Colonic mucosa (tissue), 4 donors: Measurements from ENCODE around the gene DNAH17. TPM values are rescaled to one million over a fixed set of nuclear protein-coding genes. Genes with fewer than 3 reads are reported as not detected.
"Not testable (repeated sequence)": the region's sequence is repeated elsewhere in the genome, so short reads cannot be mapped to it uniquely, and the experiment has no call there.

Experiments
- DNase-seq: peaks from one replicate; pipeline ENCODE4 v3.0.0-alpha.2; 2020
- H3K27ac ChIP-seq: fragments of 200-600 bp; one replicate; pipeline ENCODE4 v1.8.0; 2021
- H3K27me3 ChIP-seq: fragments of 200-600 bp; one replicate; pipeline ENCODE4 v1.8.0; 2021
- H3K36me3 ChIP-seq: fragments of 200-600 bp; one replicate; pipeline ENCODE4 v1.8.0; 2021
- H3K4me1 ChIP-seq: fragments of 200-600 bp; one replicate; pipeline ENCODE4 v1.8.0; 2021; ENCODE audit warnings: mild to moderate bottlenecking
- H3K4me3 ChIP-seq: fragments of 200-600 bp; one replicate; pipeline ENCODE4 v1.8.0; 2021
- H3K9ac ChIP-seq, 2 donors: one replicate each; pipeline ENCODE4 v1.7.0; 2013; ENCODE audit warnings: control low read depth in 2 of 2, low read depth in 2 of 2, low read length in 2 of 2
- H3K9me3 ChIP-seq: fragments of 200-600 bp; one replicate; pipeline ENCODE4 v1.8.0; 2021
- intact Hi-C: fragments of 100-400 bp; cut with DNase I; formaldehyde crosslinking; loops from one replicate; pipeline ENCODE4 v1.14.1; 2022
- total RNA-seq, 2 donors: library from RNA; stranded (reverse); fragmentation: NEBNext Ultra II Directional in 1 of 2; extraction: Animal tissue kit (Norgen Biotek cat#: 25700) in 1 of 2; gene quantifications; one replicate each; pipeline ENCODE4 v1.2.1, GENCODE V29; 2021
- TF ChIP-seq, protein P1 (sequence below): fragments of 200-600 bp; IDR thresholded peaks from one replicate; pipeline ENCODE4 v1.8.0; 2022; ENCODE audit warnings: antibody characterized with exemption, mild to moderate bottlenecking
- donor health status: healthy.
- donor health status: DM: no; HTN: no; CAD: no.
- donor health status: DM: no; HTN: no; CAD: no.

The DNAH17 gene
- total RNA-seq, 2 donors from 2014 or later, result 0.05 to 0.19 TPM

GRCh38 chr17:78466786-78467715 is 110.1 kb downstream of the DNAH17 start:
- no peaks in the 10 kb centered on the region for H3K27me3 ChIP-seq
- H3K36me3 ChIP-seq, result no peaks in the 10 kb centered on the region
- intact Hi-C loops, result no loop called here
- no peak overlapping the region for H3K27ac ChIP-seq
- no peaks in the 10 kb centered on the region for H3K4me1 ChIP-seq
- H3K4me3 ChIP-seq, result no peak overlapping the region
- no peak for DNase-seq
- no peaks in the 10 kb centered on the region for H3K9me3 ChIP-seq
- H3K9ac ChIP-seq, result no peak overlapping the region
- TF ChIP-seq, protein P1, sequence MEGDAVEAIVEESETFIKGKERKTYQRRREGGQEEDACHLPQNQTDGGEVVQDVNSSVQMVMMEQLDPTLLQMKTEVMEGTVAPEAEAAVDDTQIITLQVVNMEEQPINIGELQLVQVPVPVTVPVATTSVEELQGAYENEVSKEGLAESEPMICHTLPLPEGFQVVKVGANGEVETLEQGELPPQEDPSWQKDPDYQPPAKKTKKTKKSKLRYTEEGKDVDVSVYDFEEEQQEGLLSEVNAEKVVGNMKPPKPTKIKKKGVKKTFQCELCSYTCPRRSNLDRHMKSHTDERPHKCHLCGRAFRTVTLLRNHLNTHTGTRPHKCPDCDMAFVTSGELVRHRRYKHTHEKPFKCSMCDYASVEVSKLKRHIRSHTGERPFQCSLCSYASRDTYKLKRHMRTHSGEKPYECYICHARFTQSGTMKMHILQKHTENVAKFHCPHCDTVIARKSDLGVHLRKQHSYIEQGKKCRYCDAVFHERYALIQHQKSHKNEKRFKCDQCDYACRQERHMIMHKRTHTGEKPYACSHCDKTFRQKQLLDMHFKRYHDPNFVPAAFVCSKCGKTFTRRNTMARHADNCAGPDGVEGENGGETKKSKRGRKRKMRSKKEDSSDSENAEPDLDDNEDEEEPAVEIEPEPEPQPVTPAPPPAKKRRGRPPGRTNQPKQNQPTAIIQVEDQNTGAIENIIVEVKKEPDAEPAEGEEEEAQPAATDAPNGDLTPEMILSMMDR, result no peak

DNA sequence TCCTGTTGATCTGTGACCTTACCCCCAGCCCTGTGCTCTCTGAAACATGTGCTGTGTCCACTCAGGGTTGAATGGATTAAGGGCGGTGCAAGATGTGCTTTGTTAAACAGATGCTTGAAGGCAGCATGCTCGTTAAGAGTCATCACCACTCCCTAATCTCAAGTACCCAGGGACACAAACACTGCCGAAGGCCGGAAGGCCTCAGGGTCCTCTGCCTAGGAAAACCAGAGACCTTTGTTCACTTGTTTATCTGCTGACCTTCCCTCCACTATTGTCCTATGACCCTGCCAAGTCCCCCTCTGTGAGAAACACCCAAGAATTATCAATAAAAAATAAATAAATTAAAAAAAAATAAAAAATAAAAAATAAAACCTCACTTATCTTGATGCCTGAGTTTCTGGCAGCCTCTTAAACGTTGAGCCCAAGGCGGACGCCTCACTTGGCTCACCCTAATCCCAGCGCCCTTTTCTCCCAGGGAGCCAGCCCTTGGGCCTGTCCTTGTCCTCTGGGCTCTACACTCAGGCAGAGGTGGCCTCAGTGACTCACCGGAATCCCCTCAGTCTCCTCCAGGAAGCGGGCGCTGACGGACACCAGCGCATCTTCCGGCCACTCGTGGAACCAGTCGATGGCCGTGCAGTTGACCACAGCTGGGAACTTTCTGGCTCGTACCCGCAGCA is 110.9 kb downstream of the DNAH17 start:
- H3K9me3 ChIP-seq, H3K27ac ChIP-seq, H3K27me3 ChIP-seq, intact Hi-C loops, H3K4me3 ChIP-seq, H3K36me3 ChIP-seq, H3K4me1 ChIP-seq, H3K9ac ChIP-seq, DNase-seq: not testable (repeated sequence)

GRCh38 chr17:78462148-78462547 is 115.0 kb downstream of the DNAH17 start:
- no peak for DNase-seq
- no peak overlapping the region for H3K27ac ChIP-seq
- intact Hi-C loops, result no loop called here
- no peaks in the 10 kb centered on the region for H3K4me1 ChIP-seq
- no peak overlapping the region for H3K9ac ChIP-seq
- TF ChIP-seq, protein P1, result no peak
- no peaks in the 10 kb centered on the region for H3K27me3 ChIP-seq
- H3K4me3 ChIP-seq, result no peak overlapping the region
- H3K9me3 ChIP-seq, result no peaks in the 10 kb centered on the region
- H3K36me3 ChIP-seq, result no peaks in the 10 kb centered on the region

DNA sequence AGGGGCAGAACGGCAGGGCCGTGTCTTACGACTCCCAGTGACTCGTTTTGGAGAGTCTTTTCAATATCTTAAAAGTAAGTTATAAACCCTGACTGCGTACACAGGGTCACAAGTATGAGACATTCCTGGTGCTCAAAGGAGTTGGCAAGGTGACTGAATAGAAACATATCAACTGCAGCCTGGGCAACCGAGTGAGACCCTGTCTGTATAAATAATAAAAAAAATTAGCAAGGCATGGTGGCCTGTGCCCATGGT is 115.5 kb downstream of the DNAH17 start:
- no peaks in the 10 kb centered on the region for H3K36me3 ChIP-seq
- H3K27me3 ChIP-seq, result no peaks in the 10 kb centered on the region
- H3K4me1 ChIP-seq, result no peaks in the 10 kb centered on the region
- TF ChIP-seq, protein P1, result no peak
- H3K9ac ChIP-seq, result no peak overlapping the region
- no peak for DNase-seq
- intact Hi-C loops, result no loop called here
- H3K4me3 ChIP-seq, result no peak overlapping the region
- H3K9me3 ChIP-seq, result no peaks in the 10 kb centered on the region
- H3K27ac ChIP-seq, result no peak overlapping the region

DNA sequence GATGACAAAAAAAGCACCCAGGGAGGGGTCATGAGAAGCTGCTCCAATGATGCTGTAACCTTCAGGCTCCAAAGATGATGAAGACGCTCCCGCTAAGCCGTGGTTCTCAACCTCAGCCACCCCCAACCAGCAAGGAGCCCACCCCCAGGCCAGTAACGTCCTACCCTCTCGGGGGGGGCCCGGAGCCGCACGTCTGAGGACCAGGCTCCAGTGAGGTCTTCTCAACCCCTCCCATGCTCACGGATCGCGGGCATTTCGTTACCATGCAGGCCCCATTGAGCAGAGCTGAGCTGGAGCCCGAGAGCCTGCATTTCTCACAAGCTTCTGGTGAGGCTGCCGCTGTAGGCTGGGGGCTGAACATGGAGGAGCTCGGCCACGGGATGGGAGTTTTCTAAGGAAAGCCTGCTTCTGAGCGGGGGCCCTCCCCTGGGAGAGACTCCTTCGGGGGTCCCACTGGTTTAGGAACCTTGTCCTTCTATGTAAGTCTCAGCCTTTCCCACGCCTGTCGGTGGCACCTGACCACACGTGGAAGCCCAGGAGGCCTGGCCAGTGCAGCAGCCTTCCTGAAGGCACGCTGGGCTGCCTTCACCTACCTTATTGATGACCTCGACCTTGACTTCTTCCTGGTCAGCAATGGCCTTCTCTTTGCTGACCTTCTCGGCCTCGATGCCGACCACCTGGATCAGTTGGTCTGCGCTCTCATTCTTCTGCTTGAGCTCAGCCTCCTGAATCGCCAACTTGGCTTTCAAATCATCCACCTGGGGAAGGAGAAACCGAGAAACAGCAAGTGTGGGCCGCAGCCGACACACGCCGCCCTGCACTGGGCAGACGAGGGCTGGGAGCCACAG is 116.0 kb downstream of the DNAH17 start:
- TF ChIP-seq, protein P1, result no peak
- no peak overlapping the region for H3K4me3 ChIP-seq
- intact Hi-C loops, result no loop called here
- no peaks in the 10 kb centered on the region for H3K27me3 ChIP-seq
- no peaks in the 10 kb centered on the region for H3K9me3 ChIP-seq
- no peaks in the 10 kb centered on the region for H3K4me1 ChIP-seq
- H3K9ac ChIP-seq, result no peak overlapping the region
- H3K36me3 ChIP-seq, result no peaks in the 10 kb centered on the region
- DNase-seq, result no peak
- H3K27ac ChIP-seq, result no peak overlapping the region
